GM21619 (cell line): ENCODE measurements around the gene CNIH2.
"Not testable (repeated sequence)": the region's sequence is repeated elsewhere in the genome, so short reads cannot be mapped to it uniquely, and the experiment has no call there.

Experiments
- ATAC-seq: cut with Tn5 transposase; IDR thresholded peaks from one replicate; pipeline ENCODE4 v1.9.1; 2021; ENCODE audit not compliant: unreplicated experiment

Gene CNIH2

GRCh38 chr11:66314561-66315497, 36.9 kb downstream of the CNIH2 start:
- no peak for ATAC-seq

GRCh38 chr11:66315498-66315885, 37.5 kb downstream of the CNIH2 start:
- no peak for ATAC-seq

GRCh38 chr11:66315921-66316811, 38.2 kb downstream of the CNIH2 start:
- ATAC-seq = no peak

GRCh38 chr11:66316849-66317251, 38.9 kb downstream of the CNIH2 start, which contains the start of gene CD248:
TSS of gene CD248 (minus strand) at chr11:66317044. CDS start at chr11:66317027, 17 bp downstream.
- no peak for ATAC-seq

GRCh38 chr11:66317322-66317722, 39.3 kb downstream of the CNIH2 start:
- ATAC-seq = no peak

- ATAC-seq = no peak
These were observed 40.0 kb downstream of the CNIH2 start for GRCh38 chr11:66317723-66318599.

GRCh38 chr11:66318600-66318970, 40.6 kb downstream of the CNIH2 start:
- no peak for ATAC-seq

GRCh38 chr11:66320289-66320688, 42.3 kb downstream of the CNIH2 start:
- ATAC-seq = not testable (repeated sequence)

- ATAC-seq = not testable (repeated sequence)
These were observed 42.8 kb downstream of the CNIH2 start for GRCh38 chr11:66320748-66321147.

- no peak for ATAC-seq
These were observed 43.6 kb downstream of the CNIH2 start for GRCh38 chr11:66321606-66322005.

GRCh38 chr11:66322732-66323427, 44.9 kb downstream of the CNIH2 start:
- ATAC-seq = no peak

- no peak for ATAC-seq
These were observed 45.7 kb downstream of the CNIH2 start for GRCh38 chr11:66323684-66324083.

- ATAC-seq = no peak
These were observed 46.7 kb downstream of the CNIH2 start for GRCh38 chr11:66324664-66325063.

GRCh38 chr11:66325263-66325671, 47.3 kb downstream of the CNIH2 start:
- no peak for ATAC-seq

GRCh38 chr11:66326261-66327111, 48.5 kb downstream of the CNIH2 start:
- no peak for ATAC-seq

GRCh38 chr11:66327171-66328030, 49.4 kb downstream of the CNIH2 start:
- ATAC-seq = no peak

GRCh38 chr11:66328031-66328301, 50.0 kb downstream of the CNIH2 start:
- no peak for ATAC-seq
